ENCODE data around the gene GPR108.

GPR108 gene

GRCh38 chr19:6687114-6687513 is 50.3 kb downstream of the GPR108 start:
- no peak for DNase-seq (ENCODE audit: extremely low spot score)
- CTCF ChIA-PET: no interaction called here
- no peak for TF ChIP-seq TARDBP (IDR thresholded peaks at IDR 0.05)
- POLR2A ChIA-PET: no interaction called here

GRCh38 chr19:6686628-6686975 is 50.8 kb downstream of the GPR108 start:
- ChIA-PET CTCF (no interaction called here), POLR2A (no interaction called here)
- TF ChIP-seq FOXK2 (IDR thresholded peaks at IDR 0.05): no peak
- DNase-seq (ENCODE audit: extremely low spot score): no peak

GRCh38 chr19:6685962-6686627 is 51.3 kb downstream of the GPR108 start:
- CTCF ChIA-PET: no interaction called here
- POLR2A ChIA-PET: no interaction called here
- no peak for TF ChIP-seq BHLHE40 (IDR thresholded peaks at IDR 0.05; ENCODE audit: borderline replicate concordance)
- DNase-seq (ENCODE audit: extremely low spot score): no peak

GRCh38 chr19:6685482-6685881 is 51.9 kb downstream of the GPR108 start:
- DNase-seq (ENCODE audit: extremely low spot score): no peak
- TF ChIP-seq FOXA1 (IDR thresholded peaks at IDR 0.05): no peak
- no peak for TF ChIP-seq FOXK2 (IDR thresholded peaks at IDR 0.05)
- TF ChIP-seq ELF4 (IDR thresholded peaks at IDR 0.05): no peak
- TF ChIP-seq ZNF384 (IDR thresholded peaks at IDR 0.05): no peak
- no peak for TF ChIP-seq L3MBTL2 (conservative IDR thresholded peaks at IDR 0.05)
- TF ChIP-seq NFRKB (IDR thresholded peaks at IDR 0.05): no peak
- TF ChIP-seq BHLHE40 (IDR thresholded peaks at IDR 0.05; ENCODE audit: borderline replicate concordance): no peak
- TF ChIP-seq HDGF (IDR thresholded peaks at IDR 0.05; ENCODE audit: borderline replicate concordance): no peak
- TF ChIP-seq ARNT (IDR thresholded peaks at IDR 0.05): no peak
- no peak for TF ChIP-seq LEF1 (IDR thresholded peaks at IDR 0.05; ENCODE audit: borderline replicate concordance)
- TF ChIP-seq FOXM1 (IDR thresholded peaks at IDR 0.05; ENCODE audit: borderline replicate concordance): no peak
- no peak for TF ChIP-seq SUZ12 (IDR thresholded peaks at IDR 0.05)
- no peak for TF ChIP-seq PKNOX1 (IDR thresholded peaks at IDR 0.05)
- no peak for TF ChIP-seq TARDBP (IDR thresholded peaks at IDR 0.05)
- TF ChIP-seq SP1 (IDR thresholded peaks at IDR 0.05): no peak
- TF ChIP-seq CTBP1 (IDR thresholded peaks at IDR 0.05; ENCODE audit: borderline replicate concordance): no peak
- CTCF ChIA-PET: interaction anchor here (0.6 kb wide), 1 partner anchor 33 kb away, joined by 4 read pairs; no protein-coding TSS in a partner anchor
- POLR2A ChIA-PET: no interaction called here

GRCh38 chr19:6683971-6684370 is 53.4 kb downstream of the GPR108 start:
- ChIA-PET POLR2A (no interaction called here), CTCF (no interaction called here)
- TF ChIP-seq PKNOX1 (IDR thresholded peaks at IDR 0.05) (no peak), ZNF384 (IDR thresholded peaks at IDR 0.05) (no peak), SUZ12 (IDR thresholded peaks at IDR 0.05) (no peak), BHLHE40 (IDR thresholded peaks at IDR 0.05; ENCODE audit: borderline replicate concordance) (no peak), FOXK2 (IDR thresholded peaks at IDR 0.05) (no peak), CTBP1 (IDR thresholded peaks at IDR 0.05; ENCODE audit: borderline replicate concordance) (no peak), NFRKB (IDR thresholded peaks at IDR 0.05) (no peak), SP1 (IDR thresholded peaks at IDR 0.05) (no peak), ARNT (IDR thresholded peaks at IDR 0.05) (no peak), FOXA1 (IDR thresholded peaks at IDR 0.05) (no peak)
- no peak for DNase-seq (ENCODE audit: extremely low spot score)

- POLR2A ChIA-PET: no interaction called here
- no peak for DNase-seq (ENCODE audit: extremely low spot score)
- TF ChIP-seq NFRKB (IDR thresholded peaks at IDR 0.05): no peak
- no peak for TF ChIP-seq HDGF (IDR thresholded peaks at IDR 0.05; ENCODE audit: borderline replicate concordance)
- no peak for TF ChIP-seq PKNOX1 (IDR thresholded peaks at IDR 0.05)
- no peak for TF ChIP-seq SUZ12 (IDR thresholded peaks at IDR 0.05)
- no peak for TF ChIP-seq FOXA1 (IDR thresholded peaks at IDR 0.05)
- TF ChIP-seq TARDBP (IDR thresholded peaks at IDR 0.05): no peak
- TF ChIP-seq SP1 (IDR thresholded peaks at IDR 0.05): no peak
- no peak for TF ChIP-seq ZNF384 (IDR thresholded peaks at IDR 0.05)
- no peak for TF ChIP-seq ARNT (IDR thresholded peaks at IDR 0.05)
- no peak for TF ChIP-seq FOXM1 (IDR thresholded peaks at IDR 0.05; ENCODE audit: borderline replicate concordance)
- no peak for TF ChIP-seq BHLHE40 (IDR thresholded peaks at IDR 0.05; ENCODE audit: borderline replicate concordance)
- no peak for TF ChIP-seq LEF1 (IDR thresholded peaks at IDR 0.05; ENCODE audit: borderline replicate concordance)
- no peak for TF ChIP-seq L3MBTL2 (conservative IDR thresholded peaks at IDR 0.05)
- TF ChIP-seq CTBP1 (IDR thresholded peaks at IDR 0.05; ENCODE audit: borderline replicate concordance): no peak
- no peak for TF ChIP-seq ELF4 (IDR thresholded peaks at IDR 0.05)
- no peak for TF ChIP-seq FOXK2 (IDR thresholded peaks at IDR 0.05)
- CTCF ChIA-PET: no interaction called here
Observed at GRCh38 chr19:6682607-6683128, 54.7 kb downstream of the GPR108 start.

- CTCF ChIA-PET: no interaction called here
Observed at GRCh38 chr19:6680141-6680540, 57.2 kb downstream of the GPR108 start.

More at GRCh38 chr19:6680141-6680540, 57.2 kb downstream of the GPR108 start:
- POLR2A ChIA-PET: no interaction called here
- TF ChIP-seq CTBP1 (IDR thresholded peaks at IDR 0.05; ENCODE audit: borderline replicate concordance): no peak
- no peak for TF ChIP-seq FOXK2 (IDR thresholded peaks at IDR 0.05)
- TF ChIP-seq L3MBTL2 (conservative IDR thresholded peaks at IDR 0.05): no peak
- TF ChIP-seq TARDBP (IDR thresholded peaks at IDR 0.05): no peak
- no peak for TF ChIP-seq FOXM1 (IDR thresholded peaks at IDR 0.05; ENCODE audit: borderline replicate concordance)
- TF ChIP-seq PKNOX1 (IDR thresholded peaks at IDR 0.05): no peak
- no peak for TF ChIP-seq ZNF384 (IDR thresholded peaks at IDR 0.05)
- TF ChIP-seq NFRKB (IDR thresholded peaks at IDR 0.05): no peak
- no peak for TF ChIP-seq SP1 (IDR thresholded peaks at IDR 0.05)
- TF ChIP-seq FOXA1 (IDR thresholded peaks at IDR 0.05): no peak
- TF ChIP-seq LEF1 (IDR thresholded peaks at IDR 0.05; ENCODE audit: borderline replicate concordance): no peak
- TF ChIP-seq ARNT (IDR thresholded peaks at IDR 0.05): no peak
- no peak for TF ChIP-seq SUZ12 (IDR thresholded peaks at IDR 0.05)
- TF ChIP-seq ELF4 (IDR thresholded peaks at IDR 0.05): no peak
- TF ChIP-seq HDGF (IDR thresholded peaks at IDR 0.05; ENCODE audit: borderline replicate concordance): no peak
- no peak for TF ChIP-seq BHLHE40 (IDR thresholded peaks at IDR 0.05; ENCODE audit: borderline replicate concordance)
- DNase-seq (ENCODE audit: extremely low spot score): no peak
